ENCODE data around the gene KAZN. TPM values are rescaled to one million over a fixed set of nuclear protein-coding genes. Genes with fewer than 3 reads are reported as not detected.

Gene KAZN
- total RNA-seq, 1 donor from 2014 or later, result 21.2 TPM

DNA sequence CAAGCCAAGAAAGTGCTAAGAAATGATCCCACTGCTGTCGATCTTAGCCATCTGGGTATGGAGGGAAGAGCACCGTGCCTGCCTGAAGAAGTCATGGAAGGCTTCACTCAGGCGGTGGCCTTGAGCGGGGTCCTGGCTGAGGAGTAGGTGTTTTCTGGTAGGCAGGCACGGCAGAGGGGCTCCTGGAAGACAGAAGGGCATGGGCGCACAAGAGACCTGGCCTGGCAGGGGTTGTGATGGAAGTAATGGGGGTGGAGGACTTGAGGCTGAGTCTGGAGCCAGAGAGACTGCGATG, 185.1 kb downstream of the KAZN start:
- ATAC-seq (no peak), DNase-seq (no peak)
- Histone ChIP-seq H3K9me3 (no peaks in the 10 kb centered on the region), H3K4me3 (no peak overlapping the region), H3K4me1 (no peaks in the 10 kb centered on the region), H3K36me3 (no peaks in the 10 kb centered on the region), H3K27ac (no peak overlapping the region), H3K27me3 (ENCODE audit: low read depth) (no peaks in the 10 kb centered on the region)
- intact Hi-C loops (cut with DNase I), result no loop called here
- TF ChIP-seq, protein P1, sequence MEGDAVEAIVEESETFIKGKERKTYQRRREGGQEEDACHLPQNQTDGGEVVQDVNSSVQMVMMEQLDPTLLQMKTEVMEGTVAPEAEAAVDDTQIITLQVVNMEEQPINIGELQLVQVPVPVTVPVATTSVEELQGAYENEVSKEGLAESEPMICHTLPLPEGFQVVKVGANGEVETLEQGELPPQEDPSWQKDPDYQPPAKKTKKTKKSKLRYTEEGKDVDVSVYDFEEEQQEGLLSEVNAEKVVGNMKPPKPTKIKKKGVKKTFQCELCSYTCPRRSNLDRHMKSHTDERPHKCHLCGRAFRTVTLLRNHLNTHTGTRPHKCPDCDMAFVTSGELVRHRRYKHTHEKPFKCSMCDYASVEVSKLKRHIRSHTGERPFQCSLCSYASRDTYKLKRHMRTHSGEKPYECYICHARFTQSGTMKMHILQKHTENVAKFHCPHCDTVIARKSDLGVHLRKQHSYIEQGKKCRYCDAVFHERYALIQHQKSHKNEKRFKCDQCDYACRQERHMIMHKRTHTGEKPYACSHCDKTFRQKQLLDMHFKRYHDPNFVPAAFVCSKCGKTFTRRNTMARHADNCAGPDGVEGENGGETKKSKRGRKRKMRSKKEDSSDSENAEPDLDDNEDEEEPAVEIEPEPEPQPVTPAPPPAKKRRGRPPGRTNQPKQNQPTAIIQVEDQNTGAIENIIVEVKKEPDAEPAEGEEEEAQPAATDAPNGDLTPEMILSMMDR (IDR thresholded peaks at IDR 0.05), result no peak

DNA sequence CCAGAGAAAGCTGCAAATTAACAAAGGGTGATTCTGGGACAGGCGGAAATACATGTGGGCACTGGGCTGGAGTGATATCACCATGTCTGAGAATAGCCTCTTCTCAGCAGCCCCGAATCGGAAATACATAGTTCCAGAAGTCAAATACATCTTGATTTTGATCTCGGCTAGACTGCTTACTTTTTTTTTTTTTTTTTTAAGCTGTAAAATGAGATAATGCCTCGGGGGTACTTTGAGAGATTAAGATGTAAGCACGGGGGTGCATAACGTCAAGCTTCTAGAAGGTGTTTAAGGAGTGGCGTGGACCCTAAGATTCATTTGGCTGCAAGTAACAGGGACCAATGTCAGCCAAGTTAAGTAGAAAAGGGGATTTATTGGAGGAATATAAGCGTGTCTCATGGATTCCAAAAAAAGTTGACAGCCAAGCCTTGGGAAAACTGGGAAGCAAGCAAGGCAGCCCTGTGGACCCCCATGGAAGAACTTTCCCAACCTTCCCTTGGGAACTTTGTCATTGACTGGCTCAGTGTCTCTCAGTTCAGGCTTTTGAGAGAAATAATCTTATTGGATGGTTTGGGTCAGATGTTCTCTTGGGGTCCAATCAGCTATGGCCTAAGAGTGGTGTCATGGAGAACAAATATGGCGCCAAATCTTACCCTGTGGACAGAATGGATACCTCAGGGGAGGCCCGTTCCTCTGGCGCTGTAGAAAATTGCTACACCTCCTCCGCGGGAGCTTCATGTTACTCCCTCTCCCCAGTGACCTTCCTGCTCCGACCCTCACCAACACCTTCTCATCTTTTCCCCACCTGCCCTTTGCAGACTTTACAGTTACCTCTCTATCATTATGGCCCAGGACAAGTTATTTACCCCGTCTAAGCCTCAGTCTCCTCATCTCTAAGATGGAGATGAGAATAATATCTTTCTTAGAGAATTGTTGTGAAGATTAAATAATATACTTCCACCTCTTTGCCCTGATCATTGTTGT, 186.6 kb downstream of the KAZN start:
- Histone ChIP-seq H3K27ac (no peak overlapping the region), H3K4me3 (no peak overlapping the region), H3K4me1 (no peaks in the 10 kb centered on the region), H3K27me3 (ENCODE audit: low read depth) (no peaks in the 10 kb centered on the region), H3K36me3 (no peaks in the 10 kb centered on the region), H3K9me3 (no peaks in the 10 kb centered on the region)
- DNase-seq (no peak), ATAC-seq (no peak)
- TF ChIP-seq, protein P1 (IDR thresholded peaks at IDR 0.05), result no peak
- intact Hi-C loops (cut with DNase I), result no loop called here

DNA sequence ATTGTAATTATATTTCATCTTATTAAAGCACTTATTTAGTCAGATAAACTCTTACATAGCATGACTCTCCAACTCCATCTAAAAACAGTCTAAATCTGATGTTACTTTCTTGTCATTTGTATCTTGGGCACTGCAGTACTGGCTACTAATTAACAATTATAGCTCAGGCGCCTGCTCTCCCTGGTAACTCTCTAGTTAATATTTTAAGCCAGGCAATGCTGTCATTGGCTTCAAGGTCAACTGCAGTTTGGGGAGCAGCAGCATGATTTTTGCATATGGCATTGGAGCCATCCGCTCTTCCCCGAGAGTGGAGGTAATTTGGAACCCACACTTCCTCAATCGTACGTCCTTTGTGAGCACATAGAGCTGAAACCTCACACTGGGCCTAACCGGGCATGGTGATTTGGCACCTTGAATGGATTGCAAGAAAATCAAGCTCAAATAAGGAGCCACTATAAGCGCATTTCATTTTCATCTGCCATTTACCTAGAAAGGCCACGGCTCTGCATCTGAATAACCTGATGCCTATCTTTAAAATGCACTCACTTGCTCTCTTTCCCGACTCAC, 187.7 kb downstream of the KAZN start:
- DNase-seq (no peak), ATAC-seq (no peak)
- H3K9me3 ChIP-seq, result no peaks in the 10 kb centered on the region
- H3K4me1 ChIP-seq, result no peaks in the 10 kb centered on the region
- no peaks in the 10 kb centered on the region for H3K36me3 ChIP-seq
- intact Hi-C loops (cut with DNase I), result no loop called here
- no peak overlapping the region for H3K4me3 ChIP-seq
- no peaks in the 10 kb centered on the region for H3K27me3 ChIP-seq (ENCODE audit: low read depth)
- no peak overlapping the region for H3K27ac ChIP-seq
- TF ChIP-seq, protein P1 (IDR thresholded peaks at IDR 0.05), result no peak

- intact Hi-C loops (cut with DNase I), result no loop called here
- Histone ChIP-seq H3K27ac (no peak overlapping the region), H3K36me3 (no peaks in the 10 kb centered on the region), H3K4me3 (no peak overlapping the region), H3K9me3 (no peaks in the 10 kb centered on the region), H3K27me3 (ENCODE audit: low read depth) (no peaks in the 10 kb centered on the region), H3K4me1 (no peaks in the 10 kb centered on the region)
- ATAC-seq (no peak), DNase-seq (no peak)
- TF ChIP-seq, protein P1 (IDR thresholded peaks at IDR 0.05), result no peak
These were observed 188.2 kb downstream of the KAZN start for GRCh38 chr1:14786681-14787080.

- no peaks in the 10 kb centered on the region for H3K4me1 ChIP-seq
- no peaks in the 10 kb centered on the region for H3K9me3 ChIP-seq
- no peak overlapping the region for H3K27ac ChIP-seq
- intact Hi-C loops (cut with DNase I), result no loop called here
- no peaks in the 10 kb centered on the region for H3K36me3 ChIP-seq
- H3K27me3 ChIP-seq (ENCODE audit: low read depth), result no peaks in the 10 kb centered on the region
- H3K4me3 ChIP-seq, result no peak overlapping the region
- DNase-seq (no peak), ATAC-seq (no peak)
- TF ChIP-seq, protein P1 (IDR thresholded peaks at IDR 0.05), result no peak
These were observed 189.1 kb downstream of the KAZN start for GRCh38 chr1:14787604-14788003.
